Activated T-cell treated with anti-CD3 and anti-CD28 coated beads, Interleukin-2, amount 50 U/mL, for 72 hours (primary cell): ENCODE measurements around the gene IQGAP2. TPM values are rescaled to one million over a fixed set of nuclear protein-coding genes. Genes with fewer than 3 reads are reported as not detected.
"Not testable (repeated sequence)": the region's sequence is repeated elsewhere in the genome, so short reads cannot be mapped to it uniquely, and the experiment has no call there.

Source experiments
- ATAC-seq, 2 donors: fragments of 150-1000 bp; cut with Tn5 transposase; replicated peaks in 1 of 2; 2 replicates each; pipeline ENCODE4 v1.10.0; 2021; ENCODE audit warnings: moderate library complexity in 2 of 2, mild to moderate bottlenecking in 1 of 2
- DNase-seq, 2 donors: peaks; one replicate each; pipeline ENCODE4 v3.0.0; 2021 to 2022; ENCODE audit warnings: mixed read lengths in 1 of 2
- H3K27ac Mint-ChIP-seq: one replicate; pipeline ENCODE4 v1.8.0; 2022; ENCODE audit warnings: mild to moderate bottlenecking, moderate library complexity, mixed read lengths
- H3K27me3 Mint-ChIP-seq: one replicate; pipeline ENCODE4 v1.8.0; 2022; ENCODE audit warnings: low read depth, mixed read lengths
- H3K36me3 Mint-ChIP-seq, 2 donors: one replicate each; pipeline ENCODE4 v1.8.0; 2022; ENCODE audit warnings: mixed read lengths in 2 of 2, mild to moderate bottlenecking in 1 of 2; ENCODE audit not compliant: insufficient read depth in 2 of 2
- H3K4me1 Mint-ChIP-seq: one replicate; pipeline ENCODE4 v1.8.0; 2022; ENCODE audit warnings: low read depth, mixed read lengths
- H3K4me3 Mint-ChIP-seq, 2 donors: one replicate each; pipeline ENCODE4 v1.8.0; 2022; ENCODE audit warnings: mild to moderate bottlenecking in 2 of 2, mixed read lengths in 2 of 2, moderate library complexity in 2 of 2
- H3K9me3 Mint-ChIP-seq, 2 donors: one replicate each; pipeline ENCODE4 v1.8.0; 2022; ENCODE audit warnings: mixed read lengths in 2 of 2
- total RNA-seq, 2 donors: library from RNA; stranded (reverse); gene quantifications; one replicate each; pipeline ENCODE4 v1.2.3, GENCODE V29; 2022

The IQGAP2 gene
- total RNA-seq, 2 donors from 2014 or later: 78.0 to 108 TPM

- H3K36me3 Mint-ChIP-seq: peaks cover 5 to 18% of the 10 kb centered on the region in 2 donors
- H3K4me1 Mint-ChIP-seq: peaks cover 9% of the 10 kb centered on the region
- DNase-seq (no peak), ATAC-seq (no peak)
- no peak overlapping the region for H3K27ac Mint-ChIP-seq
- H3K9me3 Mint-ChIP-seq: no peaks in the 10 kb centered on the region
- H3K27me3 Mint-ChIP-seq: no peaks in the 10 kb centered on the region
- no peak overlapping the region for H3K4me3 Mint-ChIP-seq
These were observed 276.1 kb downstream of the IQGAP2 start for GRCh38 chr5:76679231-76679630.

GRCh38 chr5:76680826-76681225, 277.7 kb downstream of the IQGAP2 start:
- not testable (repeated sequence) for H3K9me3 Mint-ChIP-seq, H3K27ac Mint-ChIP-seq, ATAC-seq, DNase-seq, H3K27me3 Mint-ChIP-seq, H3K4me3 Mint-ChIP-seq, H3K4me1 Mint-ChIP-seq
- peaks cover 6 to 19% of the 10 kb centered on the region in 2 donors for H3K36me3 Mint-ChIP-seq

- DNase-seq (no peak), ATAC-seq (no peak)
- Mint-ChIP-seq H3K27ac (no peak overlapping the region), H3K9me3 (no peaks in the 10 kb centered on the region), H3K4me1 (peaks cover 9% of the 10 kb centered on the region), H3K4me3 (no peak overlapping the region), H3K27me3 (no peaks in the 10 kb centered on the region), H3K36me3 (peaks cover 6 to 19% of the 10 kb centered on the region in 2 donors)
These were observed 278.2 kb downstream of the IQGAP2 start for GRCh38 chr5:76681287-76681686.

GRCh38 chr5:76682387-76682786, 279.3 kb downstream of the IQGAP2 start:
- Mint-ChIP-seq H3K36me3 (peaks cover 6 to 14% of the 10 kb centered on the region in 2 donors), H3K27ac (no peak overlapping the region), H3K4me1 (peaks cover 9% of the 10 kb centered on the region)

GRCh38 chr5:76683816-76684731, 281.0 kb downstream of the IQGAP2 start:
- H3K4me3 Mint-ChIP-seq: no peak overlapping the region
- peaks cover 9% of the 10 kb centered on the region for H3K4me1 Mint-ChIP-seq
- no peaks in the 10 kb centered on the region for H3K27me3 Mint-ChIP-seq
- H3K27ac Mint-ChIP-seq: peak overlapping the region; percentile 69
- peaks cover 6 to 15% of the 10 kb centered on the region in 2 donors for H3K36me3 Mint-ChIP-seq
- DNase-seq: no peak
- H3K9me3 Mint-ChIP-seq: no peaks in the 10 kb centered on the region
- no peak for ATAC-seq

More at GRCh38 chr5:76682387-76682786, 279.3 kb downstream of the IQGAP2 start:
- no peak overlapping the region for H3K4me3 Mint-ChIP-seq
- H3K27me3 Mint-ChIP-seq: no peaks in the 10 kb centered on the region
- H3K9me3 Mint-ChIP-seq: no peaks in the 10 kb centered on the region
- DNase-seq (no peak), ATAC-seq (no peak)

GRCh38 chr5:76684756-76685519, 281.9 kb downstream of the IQGAP2 start:
- no peak for ATAC-seq
- Mint-ChIP-seq H3K27ac (no peak overlapping the region), H3K4me1 (peaks cover 6% of the 10 kb centered on the region), H3K27me3 (no peaks in the 10 kb centered on the region), H3K4me3 (no peak overlapping the region), H3K9me3 (no peaks in the 10 kb centered on the region), H3K36me3 (peaks cover 5 to 12% of the 10 kb centered on the region in 2 donors)
- DNase-seq: no peak

GRCh38 chr5:76685704-76686103, 282.6 kb downstream of the IQGAP2 start:
- Mint-ChIP-seq H3K36me3 (peaks cover 3 to 8% of the 10 kb centered on the region in 2 donors), H3K27me3 (no peaks in the 10 kb centered on the region)
- ATAC-seq: no peak

GRCh38 chr5:76688212-76688611, 285.1 kb downstream of the IQGAP2 start:
- H3K4me1 Mint-ChIP-seq: peaks cover 23% of the 10 kb centered on the region

More at GRCh38 chr5:76685704-76686103, 282.6 kb downstream of the IQGAP2 start:
- no peak overlapping the region for H3K27ac Mint-ChIP-seq
- H3K9me3 Mint-ChIP-seq: no peaks in the 10 kb centered on the region
- no peak for DNase-seq
- no peak overlapping the region for H3K4me3 Mint-ChIP-seq
- peaks cover 2% of the 10 kb centered on the region for H3K4me1 Mint-ChIP-seq

GRCh38 chr5:76688836-76689235, 285.8 kb downstream of the IQGAP2 start:
- no peaks in the 10 kb centered on the region for H3K27me3 Mint-ChIP-seq
- peaks cover 4 to 12% of the 10 kb centered on the region in 2 donors for H3K36me3 Mint-ChIP-seq
- DNase-seq (no peak), ATAC-seq (no peak)
- peaks cover 23% of the 10 kb centered on the region for H3K4me1 Mint-ChIP-seq
- H3K27ac Mint-ChIP-seq: no peak overlapping the region
- no peak overlapping the region for H3K4me3 Mint-ChIP-seq
- no peaks in the 10 kb centered on the region for H3K9me3 Mint-ChIP-seq

More at GRCh38 chr5:76688212-76688611, 285.1 kb downstream of the IQGAP2 start:
- ATAC-seq (no peak), DNase-seq (no peak)
- no peak overlapping the region for H3K27ac Mint-ChIP-seq
- peaks cover 4 to 12% of the 10 kb centered on the region in 2 donors for H3K36me3 Mint-ChIP-seq
- H3K27me3 Mint-ChIP-seq: no peaks in the 10 kb centered on the region
- no peaks in the 10 kb centered on the region for H3K9me3 Mint-ChIP-seq
- no peak overlapping the region for H3K4me3 Mint-ChIP-seq

GRCh38 chr5:76689321-76690036, 286.4 kb downstream of the IQGAP2 start:
- ATAC-seq (no peak), DNase-seq (no peak)
- no peaks in the 10 kb centered on the region for H3K9me3 Mint-ChIP-seq
- H3K36me3 Mint-ChIP-seq: peaks cover 2 to 12% of the 10 kb centered on the region in 2 donors
- no peak overlapping the region for H3K27ac Mint-ChIP-seq
- no peaks in the 10 kb centered on the region for H3K27me3 Mint-ChIP-seq
- H3K4me3 Mint-ChIP-seq: no peak overlapping the region
- H3K4me1 Mint-ChIP-seq: peaks cover 23% of the 10 kb centered on the region

- no peaks in the 10 kb centered on the region for H3K27me3 Mint-ChIP-seq
- no peak for DNase-seq
- H3K36me3 Mint-ChIP-seq: peaks cover 2 to 10% of the 10 kb centered on the region in 2 donors
- H3K4me3 Mint-ChIP-seq: no peak overlapping the region
- H3K9me3 Mint-ChIP-seq: no peaks in the 10 kb centered on the region
- no peak overlapping the region for H3K27ac Mint-ChIP-seq
- no peak for ATAC-seq
- peaks cover 23% of the 10 kb centered on the region for H3K4me1 Mint-ChIP-seq
These were observed 287.1 kb downstream of the IQGAP2 start for GRCh38 chr5:76690037-76690679.

- no peaks in the 10 kb centered on the region for H3K27me3 Mint-ChIP-seq
- peaks cover 2 to 13% of the 10 kb centered on the region in 2 donors for H3K36me3 Mint-ChIP-seq
- no peak for ATAC-seq
- no peaks in the 10 kb centered on the region for H3K9me3 Mint-ChIP-seq
- peak overlapping the region; percentile 89 for H3K27ac Mint-ChIP-seq
- no peak for DNase-seq
- peak overlapping the region; percentile 39 to 51 for H3K4me3 Mint-ChIP-seq
- H3K4me1 Mint-ChIP-seq: peaks cover 23% of the 10 kb centered on the region
These were observed 287.8 kb downstream of the IQGAP2 start for GRCh38 chr5:76690704-76691466.
